ENCODE data around the gene ACTL10. TPM values are rescaled to one million over a fixed set of nuclear protein-coding genes. Genes with fewer than 3 reads are reported as not detected.

The ACTL10 gene
- total RNA-seq, 2 experiments from 2014 or later: 0.91 to 1.7 TPM

GRCh38 chr20:33667676-33668465, 1.1 kb downstream of the ACTL10 start:
- Mint-ChIP-seq H3K4me3 (peak overlapping the region; percentile 75), H3K4me1 (peaks cover 29% of the 10 kb centered on the region), H3K36me3 (ENCODE audit: low read depth) (peaks cover 5% of the 10 kb centered on the region), H3K9me3 (ENCODE audit: low read depth) (no peaks in the 10 kb centered on the region), H3K27me3 (no peaks in the 10 kb centered on the region), H3K27ac (peak overlapping the region; percentile 77)
- peak; percentile 89 for DNase-seq
- ChIA-PET POLR2A (interaction anchor here (0.5 to 1.1 kb wide), 9 partner anchors 9 to 607 kb away, joined by 3 to 5 read pairs (median 3); partner anchors contain the start of genes CBFA2T2 and PXMP4), CTCF (interaction anchor here (0.6 to 9.8 kb wide), 24 partner anchors 7 to 367 kb away, joined by 3 to 91 read pairs (median 4); partner anchors contain the start of genes PXMP4 and SNTA1)
- intact Hi-C loops (cut with DNase I, micrococcal nuclease): loop anchor here (1.0 to 10.0 kb wide), 9 partner anchors 16 to 324 kb away; partner anchors contain the start of genes ZNF341 (in 2 of the 2), CBFA2T2 (in 1 of the 2), CDK5RAP1 (in 1 of the 2) and RALY (in 1 of the 2)
- ATAC-seq: peak; percentile 60

DNA sequence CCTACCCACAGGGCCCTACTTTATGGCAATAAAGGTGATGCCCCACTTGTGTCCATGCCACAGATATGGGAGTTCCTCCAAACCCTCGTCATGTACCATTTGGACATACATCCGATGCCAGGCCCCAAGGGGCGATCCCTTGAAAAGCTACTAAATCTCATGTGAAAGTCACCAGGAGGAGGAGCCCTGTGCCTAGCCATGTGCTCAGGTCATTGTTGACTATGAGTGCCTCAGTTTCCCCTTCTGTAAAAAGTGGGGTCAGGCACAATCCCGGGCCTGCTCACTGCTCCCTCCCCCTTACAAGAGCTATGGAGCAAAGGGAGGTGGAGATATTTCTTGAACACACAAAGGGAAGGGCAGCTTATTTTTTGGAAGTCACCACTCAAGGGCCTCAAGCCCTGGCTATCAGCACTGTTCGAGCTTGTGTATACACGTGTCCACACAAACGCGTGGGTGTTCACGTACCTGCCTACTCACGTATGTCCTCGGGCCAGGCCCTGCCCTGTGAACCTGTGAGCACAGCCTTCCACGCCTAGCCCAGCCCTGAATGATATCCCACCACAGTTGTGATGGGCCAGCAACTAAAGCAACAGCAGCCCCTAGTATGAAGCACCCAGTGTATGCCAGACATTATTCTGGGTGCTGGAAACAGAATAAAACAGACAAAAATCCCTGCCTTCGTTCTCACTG, 1.9 kb downstream of the ACTL10 start:
- no peak for DNase-seq
- POLR2A ChIA-PET: interaction anchor here (0.6 to 1.1 kb wide), 5 partner anchors 14 to 222 kb away, joined by 3 to 5 read pairs (median 4); partner anchors contain the start of genes CBFA2T2 and PXMP4
- peak overlapping the region; percentile 75 for H3K4me3 Mint-ChIP-seq
- H3K27ac Mint-ChIP-seq: no peak overlapping the region
- CTCF ChIA-PET: interaction anchor here (0.6 to 9.8 kb wide), 19 partner anchors 13 to 368 kb away, joined by 3 to 91 read pairs (median 4); partner anchors contain the start of genes PXMP4 and SNTA1
- H3K27me3 Mint-ChIP-seq: no peaks in the 10 kb centered on the region
- H3K36me3 Mint-ChIP-seq (ENCODE audit: low read depth): peaks cover 5% of the 10 kb centered on the region
- no peaks in the 10 kb centered on the region for H3K9me3 Mint-ChIP-seq (ENCODE audit: low read depth)
- H3K4me1 Mint-ChIP-seq: peaks cover 34% of the 10 kb centered on the region
- intact Hi-C loops (cut with DNase I, micrococcal nuclease): loop anchor here (1.0 to 10.0 kb wide), 6 partner anchors 64 to 324 kb away; partner anchors contain the start of genes CDK5RAP1 (in 1 of the 2), RALY (in 1 of the 2), SNTA1 (in 1 of the 2) and ZNF341 (in 1 of the 2)
- ATAC-seq: no peak

- H3K9me3 Mint-ChIP-seq (ENCODE audit: low read depth): no peaks in the 10 kb centered on the region
- peaks cover 5% of the 10 kb centered on the region for H3K36me3 Mint-ChIP-seq (ENCODE audit: low read depth)
- DNase-seq (no peak), ATAC-seq (no peak)
- no peak overlapping the region for H3K4me3 Mint-ChIP-seq
- intact Hi-C loops (cut with DNase I, micrococcal nuclease): loop anchor here (5.0 to 10.0 kb wide), 4 partner anchors 63 to 323 kb away; partner anchors contain the start of genes RALY (in 1 of the 2), SNTA1 (in 1 of the 2) and ZNF341 (in 1 of the 2)
- ChIA-PET POLR2A (no interaction called here), CTCF (interaction anchor here (0.6 to 9.8 kb wide), 8 partner anchors 12 to 232 kb away, joined by 3 to 91 read pairs (median 8); partner anchors contain the start of genes PXMP4 and SNTA1)
- H3K4me1 Mint-ChIP-seq: peaks cover 36% of the 10 kb centered on the region
- H3K27ac Mint-ChIP-seq: no peak overlapping the region
- no peaks in the 10 kb centered on the region for H3K27me3 Mint-ChIP-seq
Observed at GRCh38 chr20:33669224-33669623, 2.5 kb downstream of the ACTL10 start.

DNA sequence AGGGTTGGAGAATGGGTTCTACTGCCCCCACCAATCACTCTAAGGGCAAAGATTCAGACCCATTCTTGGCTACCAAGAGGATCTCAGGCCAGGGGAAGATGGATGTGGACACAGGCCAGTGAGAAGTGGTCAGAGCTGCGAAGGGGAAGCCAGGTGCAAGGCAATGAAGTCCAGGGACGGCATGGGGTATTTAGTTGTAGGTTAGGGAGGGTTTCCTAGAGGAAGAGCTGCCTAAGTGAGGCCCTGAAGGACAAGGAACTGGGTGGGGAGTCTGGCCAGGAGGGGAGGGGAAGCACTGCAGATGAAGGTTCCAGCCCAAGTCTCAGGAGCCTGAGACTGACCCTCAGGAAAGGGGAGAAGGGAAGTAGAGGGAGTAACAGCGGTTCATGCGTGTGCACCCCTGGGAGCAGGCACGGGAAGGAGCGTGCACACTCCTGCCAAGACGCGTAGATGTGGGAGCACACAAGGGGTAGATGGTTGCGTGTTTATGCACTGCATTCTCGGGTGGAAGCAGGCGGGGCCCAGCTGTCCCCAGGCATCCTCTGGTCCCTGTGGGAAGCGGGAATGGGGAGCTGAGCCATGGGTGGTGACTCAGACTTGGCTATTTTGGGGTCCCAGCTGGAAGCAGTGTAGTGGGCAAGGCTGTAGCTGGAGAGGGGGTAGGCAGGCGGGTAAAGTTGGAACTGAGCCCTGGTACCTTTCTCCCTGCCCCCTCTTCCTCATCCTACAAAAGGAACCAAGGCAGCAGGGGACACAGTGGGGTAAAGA, 3.3 kb downstream of the ACTL10 start:
- no peaks in the 10 kb centered on the region for H3K27me3 Mint-ChIP-seq

DNA sequence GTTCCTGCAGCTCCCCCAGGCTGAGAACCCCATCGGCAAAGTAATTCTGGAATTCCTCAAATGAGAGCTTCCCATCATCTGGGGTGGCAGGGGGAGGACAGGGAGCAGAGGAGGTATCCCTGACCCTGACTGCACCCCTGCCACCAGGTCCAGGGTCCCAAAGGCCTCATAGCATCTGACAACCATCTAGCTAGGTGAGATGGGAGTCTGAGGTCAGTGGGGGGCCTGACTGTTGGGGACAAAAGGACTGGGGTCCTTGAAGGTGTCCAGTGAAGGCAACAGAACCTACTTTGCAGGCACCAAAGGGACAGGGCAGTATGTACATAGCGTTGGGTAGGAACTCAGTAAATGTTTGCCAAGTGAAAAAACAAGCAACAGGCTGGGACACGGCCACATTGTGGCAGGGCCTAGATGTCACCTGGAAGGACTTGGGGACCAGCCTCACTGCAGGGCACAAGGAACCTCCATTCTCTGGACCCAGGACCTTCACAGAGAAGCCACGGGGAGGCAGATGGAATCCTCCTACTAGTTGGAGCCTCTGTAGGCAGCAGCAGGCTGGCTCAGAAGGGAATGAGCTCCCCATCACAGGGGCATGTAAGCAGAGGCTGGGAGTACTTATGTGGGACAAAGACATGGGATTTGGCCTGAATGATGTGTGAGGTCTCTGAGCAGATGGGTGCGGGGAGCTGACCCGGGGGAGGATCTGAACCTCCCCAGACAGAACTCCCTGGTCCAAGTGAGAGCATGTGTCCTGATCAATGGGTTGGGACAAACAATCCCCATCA, 4.2 kb downstream of the ACTL10 start:
- ChIA-PET CTCF (interaction anchor here (0.6 to 9.8 kb wide), 3 partner anchors 11 to 226 kb away, joined by 3 to 91 read pairs (median 3); no protein-coding TSS in a partner anchor), POLR2A (interaction anchor here (0.5 kb wide), 1 partner anchor 302 kb away, joined by 8 read pairs; no protein-coding TSS in a partner anchor)
- Mint-ChIP-seq H3K4me1 (peaks cover 32% of the 10 kb centered on the region), H3K36me3 (ENCODE audit: low read depth) (peaks cover 11% of the 10 kb centered on the region), H3K4me3 (no peak overlapping the region), H3K27ac (no peak overlapping the region), H3K27me3 (no peaks in the 10 kb centered on the region), H3K9me3 (ENCODE audit: low read depth) (no peaks in the 10 kb centered on the region)
- DNase-seq (no peak), ATAC-seq (no peak)
- intact Hi-C loops (cut with DNase I, micrococcal nuclease): no loop called here

More for the DNA sequence above, 3.3 kb downstream of the ACTL10 start:
- no peaks in the 10 kb centered on the region for H3K9me3 Mint-ChIP-seq (ENCODE audit: low read depth)
- ChIA-PET CTCF (interaction anchor here (2.6 to 9.8 kb wide), 3 partner anchors 11 to 212 kb away, joined by 10 to 91 read pairs (median 19); no protein-coding TSS in a partner anchor), POLR2A (no interaction called here)
- intact Hi-C loops (cut with DNase I, micrococcal nuclease): loop anchor here (5.0 to 10.0 kb wide), 4 partner anchors 62 to 322 kb away; partner anchors contain the start of genes RALY (in 1 of the 2), SNTA1 (in 1 of the 2) and ZNF341 (in 1 of the 2)
- DNase-seq (no peak), ATAC-seq (no peak)
- peaks cover 8% of the 10 kb centered on the region for H3K36me3 Mint-ChIP-seq (ENCODE audit: low read depth)
- no peak overlapping the region for H3K4me3 Mint-ChIP-seq
- H3K4me1 Mint-ChIP-seq: peaks cover 32% of the 10 kb centered on the region
- H3K27ac Mint-ChIP-seq: no peak overlapping the region

GRCh38 chr20:33671573-33672288, 5.0 kb downstream of the ACTL10 start:
- Mint-ChIP-seq H3K9me3 (ENCODE audit: low read depth) (no peaks in the 10 kb centered on the region), H3K4me1 (peaks cover 25% of the 10 kb centered on the region), H3K36me3 (ENCODE audit: low read depth) (peaks cover 13% of the 10 kb centered on the region), H3K27ac (no peak overlapping the region), H3K4me3 (no peak overlapping the region), H3K27me3 (no peaks in the 10 kb centered on the region)
- intact Hi-C loops (cut with DNase I, micrococcal nuclease): no loop called here
- POLR2A ChIA-PET: interaction anchor here (0.5 to 1.5 kb wide), 3 partner anchors 7 to 303 kb away, joined by 3 to 8 read pairs (median 4); partner anchors contain the start of gene PXMP4
- CTCF ChIA-PET: interaction anchor here (9.8 kb wide), 1 partner anchor 10 kb away, joined by 91 read pairs; no protein-coding TSS in a partner anchor
- ATAC-seq (no peak), DNase-seq (no peak)

DNA sequence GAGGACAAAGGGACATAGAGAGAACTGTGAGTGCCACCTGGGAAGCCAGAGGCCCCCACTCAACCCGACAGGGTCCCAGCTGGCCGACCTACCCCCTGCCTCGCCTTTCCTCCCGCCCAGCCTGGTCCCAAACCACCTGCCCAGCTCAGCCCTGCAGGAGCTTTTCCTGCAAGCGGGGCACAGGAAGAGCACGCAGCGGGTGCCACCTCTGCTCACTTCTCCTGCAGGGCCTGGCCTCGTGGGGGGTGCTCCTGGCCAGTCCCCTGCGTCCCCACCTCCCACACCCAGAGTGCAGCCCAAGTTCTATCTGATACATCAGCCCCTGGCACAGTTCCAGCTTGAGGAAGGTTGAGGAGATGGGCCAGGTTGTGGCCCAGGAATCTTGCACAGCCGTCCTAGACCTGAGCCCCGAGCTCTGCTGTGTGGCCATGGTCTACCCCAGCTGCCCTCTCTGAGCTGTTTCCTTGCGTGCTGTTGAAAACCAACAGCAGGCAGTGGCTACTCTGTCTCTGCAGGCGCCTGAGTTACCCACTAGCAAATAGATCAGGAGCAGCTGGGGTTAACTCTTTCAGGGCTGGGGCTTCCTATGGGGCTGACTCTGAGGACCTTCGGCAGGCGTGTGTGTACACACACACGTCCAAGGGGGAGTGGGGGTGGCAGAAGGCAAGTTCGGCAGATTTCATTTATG, 5.8 kb downstream of the ACTL10 start:
- CTCF ChIA-PET: no interaction called here
- no peak for DNase-seq
- no peak overlapping the region for H3K27ac Mint-ChIP-seq
- no peaks in the 10 kb centered on the region for H3K9me3 Mint-ChIP-seq (ENCODE audit: low read depth)
- POLR2A ChIA-PET: interaction anchor here (1.4 to 1.5 kb wide), 2 partner anchors 8 to 48 kb away, joined by 3 to 4 read pairs; partner anchors contain the start of gene PXMP4
- peak overlapping the region; percentile 79 for H3K4me3 Mint-ChIP-seq
- H3K4me1 Mint-ChIP-seq: peaks cover 29% of the 10 kb centered on the region
- no peaks in the 10 kb centered on the region for H3K27me3 Mint-ChIP-seq
- H3K36me3 Mint-ChIP-seq (ENCODE audit: low read depth): peaks cover 19% of the 10 kb centered on the region
- no peak for ATAC-seq
- intact Hi-C loops (cut with DNase I, micrococcal nuclease): no loop called here

GRCh38 chr20:33673114-33673409, 6.3 kb downstream of the ACTL10 start:
- Mint-ChIP-seq H3K9me3 (ENCODE audit: low read depth) (no peaks in the 10 kb centered on the region), H3K4me1 (peaks cover 32% of the 10 kb centered on the region), H3K27me3 (no peaks in the 10 kb centered on the region), H3K4me3 (peak overlapping the region; percentile 79), H3K36me3 (ENCODE audit: low read depth) (peaks cover 21% of the 10 kb centered on the region), H3K27ac (no peak overlapping the region)
- DNase-seq (no peak), ATAC-seq (no peak)
- POLR2A ChIA-PET: interaction anchor here (0.6 to 1.5 kb wide), 3 partner anchors 9 to 47 kb away, joined by 3 to 4 read pairs (median 4); partner anchors contain the start of gene PXMP4
- CTCF ChIA-PET: no interaction called here
- intact Hi-C loops (cut with DNase I, micrococcal nuclease): no loop called here
